ENCODE results near the gene PODN. TPM values are rescaled to one million over a fixed set of nuclear protein-coding genes. Genes with fewer than 3 reads are reported as not detected.
A peak's percentile ranks its signal among the peaks of the same experiment; 100 is the strongest.

Gene PODN
- total RNA-seq, 1 donor from 2014 or later, result 0.82 TPM

- DNase-seq (ENCODE audit: low spot score in 2 of 2) (no peak), FAIRE-seq (no peak)
Observed at GRCh38 chr1:53111693-53112092, 49.7 kb downstream of the PODN start.

- no peak for DNase-seq (ENCODE audit: low spot score in 2 of 2)
- FAIRE-seq, result no peak
Observed at GRCh38 chr1:53112271-53112774, 50.3 kb downstream of the PODN start.

- DNase-seq (ENCODE audit: low spot score in 2 of 2) (no peak), FAIRE-seq (no peak)
Observed at GRCh38 chr1:53112861-53113260, 50.8 kb downstream of the PODN start.

- FAIRE-seq, result no peak
- no peak for DNase-seq (ENCODE audit: low spot score in 2 of 2)
Observed at GRCh38 chr1:53114090-53114489, 52.1 kb downstream of the PODN start.

GRCh38 chr1:53114581-53115400, 52.8 kb downstream of the PODN start:
- DNase-seq (ENCODE audit: low spot score in 2 of 2) (no peak), FAIRE-seq (no peak)

- no peak for DNase-seq (ENCODE audit: low spot score in 2 of 2)
- FAIRE-seq, result no peak
Observed at GRCh38 chr1:53115403-53116306, 53.6 kb downstream of the PODN start.

GRCh38 chr1:53116307-53116810, 54.3 kb downstream of the PODN start:
- DNase-seq (ENCODE audit: low spot score in 2 of 2) (no peak), FAIRE-seq (no peak)

- FAIRE-seq, result no peak
- DNase-seq (ENCODE audit: low spot score in 2 of 2), result no peak
Observed at GRCh38 chr1:53116933-53117600, 55.1 kb downstream of the PODN start.

GRCh38 chr1:53117836-53118235, 55.8 kb downstream of the PODN start:
- FAIRE-seq (no peak), DNase-seq (ENCODE audit: low spot score in 2 of 2) (no peak)

GRCh38 chr1:53120659-53121058, 58.6 kb downstream of the PODN start:
- no peak for FAIRE-seq

GRCh38 chr1:53121319-53122172, 59.5 kb downstream of the PODN start:
- FAIRE-seq (no peak), DNase-seq (ENCODE audit: low spot score in 2 of 2) (peak in 1 of 2 donors; percentile 49)

More at GRCh38 chr1:53120659-53121058, 58.6 kb downstream of the PODN start:
- no peak for DNase-seq (ENCODE audit: low spot score in 2 of 2)

- FAIRE-seq, result no peak
- DNase-seq (ENCODE audit: low spot score in 2 of 2), result no peak
Observed at GRCh38 chr1:53122201-53122885, 60.3 kb downstream of the PODN start.

GRCh38 chr1:53122961-53123413, 61.0 kb downstream of the PODN start:
- no peak for FAIRE-seq
- no peak for DNase-seq (ENCODE audit: low spot score in 2 of 2)

- DNase-seq (ENCODE audit: low spot score in 2 of 2) (peak in 1 of 2 donors; percentile 30), FAIRE-seq (no peak)
Observed at GRCh38 chr1:53123453-53124140, 61.6 kb downstream of the PODN start.

- DNase-seq (ENCODE audit: low spot score in 2 of 2), result no peak
- no peak for FAIRE-seq
Observed at GRCh38 chr1:53125122-53125521, 63.1 kb downstream of the PODN start.

GRCh38 chr1:53125623-53126360, 63.8 kb downstream of the PODN start:
- no peak for FAIRE-seq
- DNase-seq (ENCODE audit: low spot score in 2 of 2), result no peak

GRCh38 chr1:53126495-53126894, 64.5 kb downstream of the PODN start:
- DNase-seq (ENCODE audit: low spot score in 2 of 2) (no peak), FAIRE-seq (no peak)

- FAIRE-seq, result no peak
- no peak for DNase-seq (ENCODE audit: low spot score in 2 of 2)
Observed at GRCh38 chr1:53127546-53127945, 65.5 kb downstream of the PODN start.

Measured in frontal cortex (tissue), 4 donors.